Endothelial cell of hepatic sinusoid (primary cell): Measurements from ENCODE around the gene BMP8B.

Experiments
- in situ Hi-C: cut with HindIII; loops from 2 replicates; pipeline ENCODE4 v1.10.0; 2017; ENCODE audit warnings: low sequenced_read_pairs

The BMP8B gene

GRCh38 chr1:39729842-39730241 lies 58.8 kb downstream of the BMP8B start:
- in situ Hi-C loops = loop anchor here (5.0 to 10.0 kb wide), 3 partner anchors 58 to 205 kb away; partner anchors contain the start of gene NT5C1A

GRCh38 chr1:39729030-39729429 lies 59.6 kb downstream of the BMP8B start:
- in situ Hi-C loops = no loop called here

GRCh38 chr1:39727932-39728317 lies 60.7 kb downstream of the BMP8B start:
- in situ Hi-C loops = no loop called here

GRCh38 chr1:39727221-39727931 lies 61.3 kb downstream of the BMP8B start:
- in situ Hi-C loops = no loop called here

GRCh38 chr1:39726600-39726999 lies 62.1 kb downstream of the BMP8B start:
- in situ Hi-C loops = no loop called here

- in situ Hi-C loops = no loop called here
Measured at GRCh38 chr1:39722495-39722894, 66.2 kb downstream of the BMP8B start.

- in situ Hi-C loops = no loop called here
Measured at GRCh38 chr1:39721664-39722063, 67.0 kb downstream of the BMP8B start.

GRCh38 chr1:39720094-39720999 lies 68.3 kb downstream of the BMP8B start:
- in situ Hi-C loops = no loop called here

- in situ Hi-C loops = loop anchor here (5.0 kb wide), 1 partner anchor 106 kb away; no protein-coding TSS in a partner anchor
Measured at GRCh38 chr1:39717809-39718208, 70.9 kb downstream of the BMP8B start.

GRCh38 chr1:39713557-39713956 lies 75.1 kb downstream of the BMP8B start:
- in situ Hi-C loops = no loop called here

GRCh38 chr1:39711966-39712340 lies 76.7 kb downstream of the BMP8B start:
- in situ Hi-C loops = no loop called here

- in situ Hi-C loops = no loop called here
Measured at GRCh38 chr1:39711104-39711965, 77.3 kb downstream of the BMP8B start.

GRCh38 chr1:39707506-39707905 lies 81.2 kb downstream of the BMP8B start:
- in situ Hi-C loops = no loop called here
